ENCODE results near the gene RCAN1.
"Not testable (repeated sequence)": the region's sequence is repeated elsewhere in the genome, so short reads cannot be mapped to it uniquely, and the experiment has no call there.

Gene RCAN1

DNA sequence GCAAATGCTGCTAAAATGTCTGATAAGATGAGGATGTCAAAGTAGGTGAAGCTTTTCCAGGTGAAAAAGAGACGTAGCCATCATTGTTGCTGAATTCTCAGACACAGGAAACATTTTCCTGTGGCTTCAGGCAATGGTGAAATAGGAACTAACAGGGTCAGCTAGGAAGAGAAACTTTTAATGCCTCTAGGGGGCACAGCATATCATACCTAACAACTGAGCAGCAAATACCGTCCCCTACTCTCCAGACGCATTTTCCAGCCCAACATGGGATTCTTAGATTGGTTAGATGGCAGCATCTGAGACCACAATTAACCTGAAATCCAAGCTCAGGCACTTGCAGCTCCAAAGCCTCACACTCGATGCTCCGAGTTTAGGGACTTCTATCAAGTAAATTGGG lies 131.1 kb downstream of the RCAN1 start:
- in situ Hi-C loops (cut with MboI; ENCODE audit: low sequenced_read_pairs); H3K36me3 ChIP-seq (replicated peaks); H3K4me3 ChIP-seq; H3K9me3 ChIP-seq; H3K4me1 ChIP-seq; H3K27me3 ChIP-seq (ENCODE audit: low read depth); DNase-seq (ENCODE audit: low spot score in 2 of 2): not testable (repeated sequence)

DNA sequence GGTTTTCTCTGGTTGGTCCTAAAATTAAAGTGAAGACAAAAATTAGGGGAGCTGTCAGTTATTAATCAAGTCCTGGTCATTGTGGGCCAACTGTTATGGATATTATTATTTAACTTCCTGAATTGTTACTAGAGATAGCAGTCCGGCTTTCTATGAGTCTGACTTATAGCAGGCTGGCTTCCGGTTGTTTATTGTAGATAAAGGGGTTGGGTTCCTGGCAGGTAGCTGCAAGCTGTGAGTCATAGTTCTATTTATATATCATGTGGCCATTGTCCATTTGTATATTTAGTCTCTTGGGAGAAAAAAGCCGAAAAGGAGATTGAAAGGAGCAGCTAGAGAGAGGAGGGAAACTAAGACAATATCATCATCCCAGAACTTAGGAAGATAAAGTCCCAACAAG lies 131.5 kb downstream of the RCAN1 start:
- H3K36me3 ChIP-seq (replicated peaks); H3K4me3 ChIP-seq; in situ Hi-C loops (cut with MboI; ENCODE audit: low sequenced_read_pairs); DNase-seq (ENCODE audit: low spot score in 2 of 2); H3K4me1 ChIP-seq; H3K27me3 ChIP-seq (ENCODE audit: low read depth); H3K9me3 ChIP-seq: not testable (repeated sequence)

DNA sequence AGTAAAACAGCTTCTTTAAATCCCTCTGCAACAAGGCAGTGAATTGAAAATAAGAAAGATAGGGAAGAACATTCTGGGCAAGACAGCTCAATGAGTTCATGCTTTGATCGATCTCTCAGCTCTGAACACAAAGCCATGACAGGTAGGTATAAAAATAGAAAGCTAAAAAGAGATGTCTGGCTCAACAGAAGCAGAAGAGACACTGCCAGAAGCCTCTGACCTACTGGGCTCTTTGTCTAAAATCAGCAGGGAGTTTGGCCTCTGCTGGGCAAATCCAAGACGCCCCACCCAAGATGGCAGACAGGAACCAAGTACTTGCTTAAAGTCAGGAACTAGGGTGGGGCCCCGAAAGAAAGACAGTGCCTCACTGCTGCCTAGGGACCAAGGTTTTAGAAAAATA lies 147.6 kb downstream of the RCAN1 start:
- H3K27me3 ChIP-seq (ENCODE audit: low read depth); H3K4me3 ChIP-seq; in situ Hi-C loops (cut with MboI; ENCODE audit: low sequenced_read_pairs); DNase-seq (ENCODE audit: low spot score in 2 of 2); H3K36me3 ChIP-seq (replicated peaks); H3K9me3 ChIP-seq; H3K4me1 ChIP-seq: not testable (repeated sequence)

Data from HAP-1 (cell line).